ENCODE measurements around the gene ST8SIA4.

DNA sequence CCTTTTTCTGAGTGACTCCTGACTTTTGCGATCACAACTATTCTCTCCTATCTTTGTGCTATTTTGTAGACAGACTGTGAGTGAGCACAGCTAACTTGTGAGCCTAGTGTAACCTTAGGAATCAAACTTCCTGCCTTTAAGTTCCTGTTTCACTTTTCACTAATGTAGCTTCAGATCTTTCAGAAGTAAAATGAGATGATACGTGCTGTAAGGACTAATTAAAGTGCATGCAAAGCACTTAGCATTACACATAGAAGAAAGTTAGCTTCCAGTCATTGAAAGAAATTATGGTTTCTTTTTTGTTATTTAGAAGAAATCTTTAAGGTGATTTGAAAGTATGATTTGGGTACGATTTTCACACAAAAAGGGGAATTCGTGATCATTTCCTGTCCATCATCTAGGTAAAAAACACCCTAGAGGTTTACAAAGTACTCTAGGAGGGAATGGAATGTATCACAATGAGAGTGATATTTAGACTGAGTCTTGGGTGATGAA lies 122.7 kb downstream of the ST8SIA4 start:
- TF ChIP-seq POLR2A (IDR thresholded peaks at IDR 0.05): no peak
- TF ChIP-seq, protein P1, sequence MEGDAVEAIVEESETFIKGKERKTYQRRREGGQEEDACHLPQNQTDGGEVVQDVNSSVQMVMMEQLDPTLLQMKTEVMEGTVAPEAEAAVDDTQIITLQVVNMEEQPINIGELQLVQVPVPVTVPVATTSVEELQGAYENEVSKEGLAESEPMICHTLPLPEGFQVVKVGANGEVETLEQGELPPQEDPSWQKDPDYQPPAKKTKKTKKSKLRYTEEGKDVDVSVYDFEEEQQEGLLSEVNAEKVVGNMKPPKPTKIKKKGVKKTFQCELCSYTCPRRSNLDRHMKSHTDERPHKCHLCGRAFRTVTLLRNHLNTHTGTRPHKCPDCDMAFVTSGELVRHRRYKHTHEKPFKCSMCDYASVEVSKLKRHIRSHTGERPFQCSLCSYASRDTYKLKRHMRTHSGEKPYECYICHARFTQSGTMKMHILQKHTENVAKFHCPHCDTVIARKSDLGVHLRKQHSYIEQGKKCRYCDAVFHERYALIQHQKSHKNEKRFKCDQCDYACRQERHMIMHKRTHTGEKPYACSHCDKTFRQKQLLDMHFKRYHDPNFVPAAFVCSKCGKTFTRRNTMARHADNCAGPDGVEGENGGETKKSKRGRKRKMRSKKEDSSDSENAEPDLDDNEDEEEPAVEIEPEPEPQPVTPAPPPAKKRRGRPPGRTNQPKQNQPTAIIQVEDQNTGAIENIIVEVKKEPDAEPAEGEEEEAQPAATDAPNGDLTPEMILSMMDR (IDR thresholded peaks at IDR 0.05): no peak
